ENCODE results near the gene TEX19.
"Not testable (repeated sequence)": the region's sequence is repeated elsewhere in the genome, so short reads cannot be mapped to it uniquely, and the experiment has no call there.

Gene TEX19

GRCh38 chr17:82344175-82344907, 14.7 kb upstream of the TEX19 start:
- TF ChIP-seq, protein P1, sequence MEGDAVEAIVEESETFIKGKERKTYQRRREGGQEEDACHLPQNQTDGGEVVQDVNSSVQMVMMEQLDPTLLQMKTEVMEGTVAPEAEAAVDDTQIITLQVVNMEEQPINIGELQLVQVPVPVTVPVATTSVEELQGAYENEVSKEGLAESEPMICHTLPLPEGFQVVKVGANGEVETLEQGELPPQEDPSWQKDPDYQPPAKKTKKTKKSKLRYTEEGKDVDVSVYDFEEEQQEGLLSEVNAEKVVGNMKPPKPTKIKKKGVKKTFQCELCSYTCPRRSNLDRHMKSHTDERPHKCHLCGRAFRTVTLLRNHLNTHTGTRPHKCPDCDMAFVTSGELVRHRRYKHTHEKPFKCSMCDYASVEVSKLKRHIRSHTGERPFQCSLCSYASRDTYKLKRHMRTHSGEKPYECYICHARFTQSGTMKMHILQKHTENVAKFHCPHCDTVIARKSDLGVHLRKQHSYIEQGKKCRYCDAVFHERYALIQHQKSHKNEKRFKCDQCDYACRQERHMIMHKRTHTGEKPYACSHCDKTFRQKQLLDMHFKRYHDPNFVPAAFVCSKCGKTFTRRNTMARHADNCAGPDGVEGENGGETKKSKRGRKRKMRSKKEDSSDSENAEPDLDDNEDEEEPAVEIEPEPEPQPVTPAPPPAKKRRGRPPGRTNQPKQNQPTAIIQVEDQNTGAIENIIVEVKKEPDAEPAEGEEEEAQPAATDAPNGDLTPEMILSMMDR (IDR thresholded peaks at IDR 0.05) = no peak
- Mint-ChIP-seq H3K4me1 (peaks cover 50% of the 10 kb centered on the region), H3K27ac (no peak overlapping the region), H3K4me3 (no peak overlapping the region), H3K9me3 (peaks cover 27% of the 10 kb centered on the region), H3K27me3 (ENCODE audit: low read depth, poor library complexity) (peaks cover 14% of the 10 kb centered on the region), H3K36me3 (ENCODE audit: low read depth) (no peaks in the 10 kb centered on the region)
- DNase-seq = no peak

DNA sequence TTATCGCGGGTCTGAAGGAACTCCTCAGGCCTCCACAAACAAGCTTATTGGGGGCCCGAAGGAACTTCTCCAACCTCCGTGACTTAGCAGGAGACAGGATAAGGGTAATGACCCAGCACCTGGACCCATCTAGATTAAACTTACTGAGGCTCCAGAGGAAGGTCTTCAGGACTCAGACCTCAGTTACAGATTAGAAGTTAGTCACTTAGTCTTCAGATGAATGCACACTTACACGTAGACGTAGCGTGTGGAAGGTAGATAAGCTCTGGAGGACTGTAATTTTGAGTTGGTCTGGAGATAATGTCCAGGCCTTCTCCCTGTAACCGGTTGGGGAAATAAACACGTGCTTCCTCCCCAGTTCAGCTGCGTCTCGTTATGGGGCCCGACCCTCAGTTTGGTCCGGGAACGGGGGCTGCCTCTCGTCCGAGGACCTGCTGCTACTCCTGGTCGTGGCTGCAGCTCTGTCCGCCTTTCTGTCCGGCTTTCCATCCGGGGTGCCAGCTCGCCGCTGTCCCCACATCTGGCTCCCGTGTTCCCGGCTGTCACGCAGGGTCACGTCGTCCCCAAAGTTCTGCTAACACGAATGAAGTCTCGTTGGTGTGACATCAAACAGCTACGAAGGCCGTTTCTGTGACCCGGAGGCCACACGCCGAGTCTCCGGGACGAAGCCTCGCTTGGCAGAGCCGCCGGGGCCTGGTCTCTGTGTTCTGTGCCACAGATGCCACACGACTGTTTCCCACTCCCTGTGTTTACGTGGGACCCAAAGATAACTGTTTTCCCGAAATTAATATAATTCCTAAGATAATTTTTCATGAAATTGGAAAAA, 13.7 kb upstream of the TEX19 start:
- H3K27me3 Mint-ChIP-seq (ENCODE audit: low read depth, poor library complexity) = peaks cover 14% of the 10 kb centered on the region
- no peak for DNase-seq
- TF ChIP-seq, protein P1 (IDR thresholded peaks at IDR 0.05) = no peak
- H3K36me3 Mint-ChIP-seq (ENCODE audit: low read depth) = no peaks in the 10 kb centered on the region
- H3K9me3 Mint-ChIP-seq = peaks cover 25% of the 10 kb centered on the region
- H3K27ac Mint-ChIP-seq = no peak overlapping the region
- peaks cover 53% of the 10 kb centered on the region for H3K4me1 Mint-ChIP-seq
- H3K4me3 Mint-ChIP-seq = no peak overlapping the region

GRCh38 chr17:82346342-82347300, 12.4 kb upstream of the TEX19 start:
- TF ChIP-seq, protein P1 (IDR thresholded peaks at IDR 0.05) = no peak
- no peak for DNase-seq
- Mint-ChIP-seq H3K4me1 (peaks cover 59% of the 10 kb centered on the region), H3K4me3 (no peak overlapping the region), H3K27ac (no peak overlapping the region), H3K27me3 (ENCODE audit: low read depth, poor library complexity) (peaks cover 19% of the 10 kb centered on the region), H3K9me3 (peaks cover 14% of the 10 kb centered on the region), H3K36me3 (ENCODE audit: low read depth) (no peaks in the 10 kb centered on the region)

- not testable (repeated sequence) for H3K27ac Mint-ChIP-seq
Measured at GRCh38 chr17:82347994-82348393, 11.1 kb upstream of the TEX19 start.

DNA sequence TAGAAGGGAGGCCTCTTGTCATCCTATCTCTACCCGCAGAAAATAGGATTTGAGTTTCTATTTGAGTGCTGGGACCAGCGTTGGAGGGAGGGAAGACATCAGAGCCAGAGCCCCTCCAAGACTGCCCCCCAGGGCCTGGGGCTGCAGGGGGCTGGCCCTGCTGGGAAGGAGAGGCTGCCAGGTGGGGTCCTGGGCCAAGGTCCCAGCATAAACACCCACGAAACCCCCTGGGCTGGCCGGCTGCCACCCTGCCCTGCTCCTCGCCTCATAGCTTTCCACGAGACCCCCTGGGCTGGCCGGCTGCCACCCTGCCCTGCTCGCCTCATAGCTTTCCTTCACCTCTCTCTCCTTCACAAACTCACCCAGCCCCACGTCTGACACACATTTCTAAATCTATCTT, 10.6 kb upstream of the TEX19 start:
- H3K36me3 Mint-ChIP-seq (ENCODE audit: low read depth) = no peaks in the 10 kb centered on the region
- peaks cover 13% of the 10 kb centered on the region for H3K27me3 Mint-ChIP-seq (ENCODE audit: low read depth, poor library complexity)
- no peak overlapping the region for H3K4me3 Mint-ChIP-seq
- peaks cover 51% of the 10 kb centered on the region for H3K4me1 Mint-ChIP-seq
- TF ChIP-seq, protein P1 (IDR thresholded peaks at IDR 0.05) = no peak
- H3K27ac Mint-ChIP-seq = no peak overlapping the region
- no peaks in the 10 kb centered on the region for H3K9me3 Mint-ChIP-seq
- no peak for DNase-seq

More at GRCh38 chr17:82347994-82348393, 11.1 kb upstream of the TEX19 start:
- DNase-seq; H3K4me3 Mint-ChIP-seq; H3K9me3 Mint-ChIP-seq; H3K36me3 Mint-ChIP-seq (ENCODE audit: low read depth): not testable (repeated sequence)
- Mint-ChIP-seq H3K4me1 (peaks cover 56% of the 10 kb centered on the region), H3K27me3 (ENCODE audit: low read depth, poor library complexity) (peaks cover 15% of the 10 kb centered on the region)

All from nephron progenitor cell (in vitro differentiated cells).